Neural progenitor cell (in vitro differentiated cells): ENCODE results near the gene MRC2.

Experiments
- EZH2 ChIP-seq: fragments of 200-600 bp; sonication (generic); IDR thresholded peaks from 2 replicates; pipeline ENCODE4 v1.6.1; 2017; ENCODE audit warnings: antibody characterized with exemption, mild to moderate bottlenecking, moderate library complexity
- TF ChIP-seq, protein P1 (sequence below): fragments of 200-600 bp; sonication (generic); IDR thresholded peaks from 2 replicates; pipeline ENCODE4 v1.5.1; 2017; ENCODE audit warnings: antibody characterized with exemption, mild to moderate bottlenecking

DNA sequence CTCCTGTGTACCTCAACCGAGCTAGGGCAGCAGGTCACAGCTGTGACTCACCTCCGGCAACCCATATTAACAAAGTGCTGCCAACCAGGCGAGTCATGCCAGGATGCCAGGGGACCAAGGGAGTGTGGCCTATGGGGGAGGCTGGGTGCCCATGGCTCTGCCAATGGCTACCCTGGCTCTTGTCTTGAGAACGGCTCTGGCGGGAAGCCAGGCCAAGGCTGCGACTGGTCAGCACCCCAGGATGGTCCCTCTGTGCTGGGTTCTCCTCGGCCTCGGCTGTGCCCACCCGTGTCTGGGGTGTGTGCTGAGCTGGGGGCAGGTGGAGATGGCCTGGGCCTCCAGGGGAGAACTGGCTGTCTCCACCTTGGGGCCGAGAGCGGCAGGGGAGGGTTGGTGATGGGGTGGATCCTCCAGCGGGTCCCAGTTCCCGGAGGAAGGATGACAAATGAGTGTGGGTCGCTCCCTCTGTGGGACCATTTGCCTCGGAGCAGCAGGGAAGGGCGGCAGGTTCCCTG is 75.8 kb downstream of the MRC2 start:
- TF ChIP-seq, protein P1, sequence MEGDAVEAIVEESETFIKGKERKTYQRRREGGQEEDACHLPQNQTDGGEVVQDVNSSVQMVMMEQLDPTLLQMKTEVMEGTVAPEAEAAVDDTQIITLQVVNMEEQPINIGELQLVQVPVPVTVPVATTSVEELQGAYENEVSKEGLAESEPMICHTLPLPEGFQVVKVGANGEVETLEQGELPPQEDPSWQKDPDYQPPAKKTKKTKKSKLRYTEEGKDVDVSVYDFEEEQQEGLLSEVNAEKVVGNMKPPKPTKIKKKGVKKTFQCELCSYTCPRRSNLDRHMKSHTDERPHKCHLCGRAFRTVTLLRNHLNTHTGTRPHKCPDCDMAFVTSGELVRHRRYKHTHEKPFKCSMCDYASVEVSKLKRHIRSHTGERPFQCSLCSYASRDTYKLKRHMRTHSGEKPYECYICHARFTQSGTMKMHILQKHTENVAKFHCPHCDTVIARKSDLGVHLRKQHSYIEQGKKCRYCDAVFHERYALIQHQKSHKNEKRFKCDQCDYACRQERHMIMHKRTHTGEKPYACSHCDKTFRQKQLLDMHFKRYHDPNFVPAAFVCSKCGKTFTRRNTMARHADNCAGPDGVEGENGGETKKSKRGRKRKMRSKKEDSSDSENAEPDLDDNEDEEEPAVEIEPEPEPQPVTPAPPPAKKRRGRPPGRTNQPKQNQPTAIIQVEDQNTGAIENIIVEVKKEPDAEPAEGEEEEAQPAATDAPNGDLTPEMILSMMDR, result no peak
- TF ChIP-seq EZH2, result no peak
